ENCODE data around the gene ASAP2. TPM values are rescaled to one million over a fixed set of nuclear protein-coding genes. Genes with fewer than 3 reads are reported as not detected.

Gene ASAP2
- total and polyA plus RNA-seq, 2 donors (not counting 1 experiment from before 2014, with no cell fraction given), result 0.04 TPM; not detected in 1

DNA sequence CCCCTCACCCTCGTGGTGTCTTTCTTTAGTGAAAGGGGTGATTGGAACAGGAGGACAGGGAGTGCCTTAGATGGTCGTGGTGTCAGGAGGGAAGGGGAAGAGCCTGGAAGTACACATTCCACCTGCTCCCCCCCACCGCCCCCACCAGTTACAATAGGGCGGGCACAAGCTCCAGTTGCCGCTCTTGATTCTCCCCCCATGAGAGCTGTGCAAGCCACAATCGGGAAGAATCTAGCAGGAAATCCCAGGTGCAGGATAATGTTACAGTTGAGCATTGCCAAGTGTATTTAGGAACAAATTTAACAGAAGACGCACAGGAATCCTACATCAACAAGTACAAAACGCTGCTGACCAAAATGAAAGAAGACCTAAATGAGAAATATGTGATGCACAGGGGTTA, 73.6 kb downstream of the ASAP2 start:
- Histone ChIP-seq H3K27ac (ENCODE audit: low read length in 2 of 2) (no peak overlapping the region), H3K4me2 (replicated peaks; ENCODE audit: low read depth, low read length, poor library complexity, severe bottlenecking) (no peak overlapping the region), H3K9ac (ENCODE audit: low read length) (no peak overlapping the region), H3K36me3 (replicated peaks in 1 of 2; ENCODE audit: control extremely low read depth in 1 of 2, control insufficient read depth in 1 of 2, extremely low read depth in 1 of 2, insufficient read depth in 2 of 2, low read length in 1 of 2) (no peaks in the 10 kb centered on the region), H3K9me3 (ENCODE audit: control extremely low read depth in 1 of 3, control insufficient read depth in 2 of 3, insufficient read depth in 1 of 3, low read length in 2 of 3) (no peaks in the 10 kb centered on the region), H3K4me3 (ENCODE audit: control extremely low read depth in 1 of 5, extremely low read depth in 1 of 5, insufficient read depth in 1 of 5, low read depth in 2 of 5, low read length in 4 of 5) (no peak overlapping the region), H3K4me1 (ENCODE audit: control insufficient read depth in 2 of 2, insufficient read depth in 2 of 2, low read length in 2 of 2) (no peaks in the 10 kb centered on the region), H2AFZ (ENCODE audit: insufficient read depth, low read depth, low read length, poor library complexity, severe bottlenecking) (no peak overlapping the region), H3K79me2 (ENCODE audit: control insufficient read depth, insufficient read depth, low read length) (no peaks in the 10 kb centered on the region), H4K20me1 (ENCODE audit: control insufficient read depth, insufficient read depth, low read length, poor library complexity, severe bottlenecking) (no peaks in the 10 kb centered on the region), H3K27me3 (replicated peaks in 1 of 4; ENCODE audit: control extremely low read depth in 1 of 4, control insufficient read depth in 3 of 4, insufficient read depth in 4 of 4, low read length in 3 of 4) (no peaks in the 10 kb centered on the region)
- H3K9me3 Mint-ChIP-seq (ENCODE audit: insufficient read depth), result no peaks in the 10 kb centered on the region
- WGBS (ENCODE audit: insufficient coverage), result no CpG with 5 or more reads among the region's 8 CpGs
- DNase-seq (no peak), ATAC-seq (ENCODE audit: low read depth) (no peak)
- H3K4me3 Mint-ChIP-seq, result no peak overlapping the region
- intact Hi-C loops (cut with micrococcal nuclease), result no loop called here
- no peaks in the 10 kb centered on the region for H3K4me1 Mint-ChIP-seq
- no peak for TF ChIP-seq EZH2 (IDR thresholded peaks at IDR 0.05; ENCODE audit: borderline replicate concordance, insufficient read depth, low read depth, low read length, poor library complexity, severe bottlenecking)
- no peak for TF ChIP-seq CTCF (IDR thresholded peaks at IDR 0.05)
- POLR2A ChIA-PET, result no interaction called here
- H3K27ac Mint-ChIP-seq, result no peak overlapping the region
- CTCF ChIA-PET, result no interaction called here
- H3K27me3 Mint-ChIP-seq, result peaks cover 3% of the 10 kb centered on the region

DNA sequence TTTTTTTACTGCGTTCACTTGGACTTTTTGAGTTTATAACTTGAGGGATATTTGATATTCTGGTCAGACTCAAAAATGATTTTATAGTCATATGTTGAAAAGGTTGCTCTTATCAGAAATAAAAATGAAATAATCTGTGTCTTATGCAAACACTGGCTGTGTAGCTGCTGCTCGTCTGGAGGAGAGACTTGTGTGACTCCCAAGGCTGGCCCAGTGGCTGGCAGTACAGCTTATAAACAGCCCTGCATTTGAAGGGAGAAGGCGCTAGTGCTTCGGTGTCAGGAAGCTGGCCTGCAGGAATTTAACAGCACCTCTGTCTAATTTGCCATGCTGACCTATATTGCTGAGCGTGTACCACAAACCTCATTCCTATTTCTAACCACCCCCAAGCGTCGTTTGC, 74.5 kb downstream of the ASAP2 start:
- TF ChIP-seq CTCF (IDR thresholded peaks at IDR 0.05) (no peak), EZH2 (IDR thresholded peaks at IDR 0.05; ENCODE audit: borderline replicate concordance, insufficient read depth, low read depth, low read length, poor library complexity, severe bottlenecking) (no peak)
- Histone ChIP-seq H3K9ac (ENCODE audit: low read length) (no peak overlapping the region), H3K36me3 (replicated peaks in 1 of 2; ENCODE audit: control extremely low read depth in 1 of 2, control insufficient read depth in 1 of 2, extremely low read depth in 1 of 2, insufficient read depth in 2 of 2, low read length in 1 of 2) (no peaks in the 10 kb centered on the region), H3K27me3 (replicated peaks in 1 of 4; ENCODE audit: control extremely low read depth in 1 of 4, control insufficient read depth in 3 of 4, insufficient read depth in 4 of 4, low read length in 3 of 4) (no peaks in the 10 kb centered on the region), H3K27ac (ENCODE audit: low read length in 2 of 2) (no peak overlapping the region), H3K4me3 (ENCODE audit: control extremely low read depth in 1 of 5, extremely low read depth in 1 of 5, insufficient read depth in 1 of 5, low read depth in 2 of 5, low read length in 4 of 5) (no peak overlapping the region), H2AFZ (ENCODE audit: insufficient read depth, low read depth, low read length, poor library complexity, severe bottlenecking) (no peak overlapping the region), H3K4me1 (ENCODE audit: control insufficient read depth in 2 of 2, insufficient read depth in 2 of 2, low read length in 2 of 2) (no peaks in the 10 kb centered on the region), H4K20me1 (ENCODE audit: control insufficient read depth, insufficient read depth, low read length, poor library complexity, severe bottlenecking) (no peaks in the 10 kb centered on the region), H3K79me2 (ENCODE audit: control insufficient read depth, insufficient read depth, low read length) (no peaks in the 10 kb centered on the region), H3K9me3 (ENCODE audit: control extremely low read depth in 1 of 3, control insufficient read depth in 2 of 3, insufficient read depth in 1 of 3, low read length in 2 of 3) (no peaks in the 10 kb centered on the region), H3K4me2 (replicated peaks; ENCODE audit: low read depth, low read length, poor library complexity, severe bottlenecking) (no peak overlapping the region)
- Mint-ChIP-seq H3K27ac (no peak overlapping the region), H3K27me3 (no peaks in the 10 kb centered on the region), H3K4me3 (no peak overlapping the region), H3K4me1 (no peaks in the 10 kb centered on the region), H3K9me3 (ENCODE audit: insufficient read depth) (no peaks in the 10 kb centered on the region)
- intact Hi-C loops (cut with micrococcal nuclease), result no loop called here
- 90% methylated on average over 4 of the region's 7 CpGs for WGBS (ENCODE audit: insufficient coverage)
- no peak for DNase-seq
- ChIA-PET POLR2A (no interaction called here), CTCF (no interaction called here)
- ATAC-seq (ENCODE audit: low read depth), result no peak
